GM18507 (cell line): ENCODE measurements around the gene GNAI1.

Source experiments
- DNase-seq: peaks from one replicate; pipeline ENCODE4 v3.0.0; 2011; ENCODE audit warnings: low read depth; ENCODE audit not compliant: insufficient read length; ENCODE audit errors: extremely low spot score
- FAIRE-seq: peaks from 2 replicates; lab custom pipeline; 2011; peaks lifted over from hg19 to GRCh38; lab: Jason Lieb, UNC

Gene GNAI1

DNA sequence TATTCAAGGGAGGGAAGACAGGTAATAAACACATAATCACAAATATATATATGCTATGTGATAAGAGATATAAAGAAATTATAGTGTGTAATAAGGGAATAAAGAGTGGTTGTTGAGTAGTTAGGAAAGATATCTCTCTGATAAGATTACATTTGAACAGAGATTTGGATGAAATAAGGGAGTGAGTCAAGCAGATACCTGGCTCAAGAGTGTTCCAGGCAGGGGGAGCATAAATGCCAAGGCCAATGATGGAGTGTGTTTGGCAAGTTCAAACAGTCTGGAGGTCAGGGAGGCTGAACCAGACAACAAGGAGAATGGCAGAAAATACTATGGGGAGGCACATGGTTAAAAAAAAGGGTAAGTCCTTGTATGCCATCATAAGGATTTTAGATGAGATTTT, 4.8 kb upstream of the GNAI1 start:
- no peak for FAIRE-seq

DNA sequence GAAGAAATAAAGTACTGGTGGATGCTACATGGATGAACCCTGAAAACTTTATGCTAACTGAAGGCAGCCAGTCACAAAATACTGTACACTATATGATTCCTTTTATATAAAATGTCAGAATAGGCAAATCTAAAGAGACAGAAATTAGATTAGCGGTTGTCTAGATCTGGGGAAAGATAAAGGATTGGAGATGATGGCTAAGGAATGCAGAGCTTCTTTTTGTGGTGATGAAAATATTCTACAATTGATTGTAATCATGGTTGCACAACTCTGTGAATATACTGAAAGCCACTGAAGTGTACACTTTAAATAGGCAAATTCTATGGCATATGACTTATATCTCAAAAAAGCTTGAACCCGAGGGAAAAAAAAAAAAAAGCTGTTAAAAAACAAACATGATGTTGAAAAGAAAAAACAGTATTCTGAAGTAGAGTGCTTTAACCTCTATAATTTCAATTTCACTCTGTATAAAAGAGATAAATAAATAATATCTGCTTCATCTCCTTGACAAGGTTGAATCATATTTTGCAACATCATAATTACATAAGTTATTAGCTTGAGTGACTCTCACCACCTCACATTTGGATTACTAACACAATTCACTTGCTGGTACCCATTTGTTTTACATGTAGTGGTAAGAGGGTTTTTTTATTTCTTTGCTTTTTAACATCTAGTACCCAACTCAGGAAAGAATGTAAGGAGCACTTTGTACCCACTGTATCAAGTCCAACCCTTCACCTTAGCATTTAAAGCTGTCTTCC, 2.8 kb upstream of the GNAI1 start:
- DNase-seq: no peak
- no peak for FAIRE-seq

More for the DNA sequence above, 4.8 kb upstream of the GNAI1 start:
- no peak for DNase-seq

DNA sequence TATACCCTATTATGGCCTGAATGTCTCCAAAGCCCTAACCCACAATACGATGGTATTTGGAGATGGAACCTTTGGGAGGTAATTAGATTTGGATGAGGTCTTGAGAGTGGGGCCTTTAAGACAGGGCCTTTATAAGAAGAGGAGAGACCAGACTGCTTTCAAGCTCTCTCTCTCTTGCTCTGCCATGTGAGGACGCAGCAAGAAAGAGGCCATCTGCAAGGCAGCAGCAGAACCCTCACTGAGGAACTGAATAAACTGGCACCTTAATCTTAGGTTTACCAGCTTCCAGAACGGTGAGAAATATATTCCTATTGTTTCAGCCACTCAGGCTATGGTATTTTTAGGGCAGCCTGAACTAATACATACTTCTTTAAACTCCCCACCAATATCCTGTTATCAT, 2.0 kb upstream of the GNAI1 start:
- DNase-seq: no peak
- no peak for FAIRE-seq

- DNase-seq: no peak
Measured at GRCh38 chr7:80133361-80134114, 1.1 kb upstream of the GNAI1 start.

DNA sequence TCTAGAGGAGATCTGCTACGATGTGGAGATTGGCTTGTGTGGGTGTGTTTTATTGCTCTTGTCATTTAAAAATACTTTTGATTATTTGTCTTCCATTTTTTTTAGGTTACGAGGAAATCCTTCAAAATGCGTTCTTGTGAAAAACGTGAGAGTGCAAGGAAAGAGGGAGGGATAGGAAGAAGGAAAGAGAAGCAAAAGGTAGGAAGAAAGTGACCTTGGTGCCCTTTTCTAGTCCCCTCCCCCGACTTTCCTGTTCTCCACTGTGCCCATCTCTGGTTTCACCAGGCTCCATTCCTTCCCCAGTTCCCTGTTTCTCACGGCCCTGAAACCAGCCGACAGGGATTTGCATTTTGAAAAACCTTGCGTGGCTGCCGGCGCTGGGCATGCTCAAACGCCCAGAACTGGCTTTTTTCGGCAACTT, 506 bp upstream of the GNAI1 start:
- FAIRE-seq (no peak), DNase-seq (no peak)

More at GRCh38 chr7:80133361-80134114, 1.1 kb upstream of the GNAI1 start:
- FAIRE-seq: no peak

GRCh38 chr7:80135309-80136104, 876 bp downstream of the GNAI1 start:
- DNase-seq: no peak
- FAIRE-seq: no peak

GRCh38 chr7:80136261-80137055, 1.8 kb downstream of the GNAI1 start:
- no peak for FAIRE-seq
- no peak for DNase-seq

DNA sequence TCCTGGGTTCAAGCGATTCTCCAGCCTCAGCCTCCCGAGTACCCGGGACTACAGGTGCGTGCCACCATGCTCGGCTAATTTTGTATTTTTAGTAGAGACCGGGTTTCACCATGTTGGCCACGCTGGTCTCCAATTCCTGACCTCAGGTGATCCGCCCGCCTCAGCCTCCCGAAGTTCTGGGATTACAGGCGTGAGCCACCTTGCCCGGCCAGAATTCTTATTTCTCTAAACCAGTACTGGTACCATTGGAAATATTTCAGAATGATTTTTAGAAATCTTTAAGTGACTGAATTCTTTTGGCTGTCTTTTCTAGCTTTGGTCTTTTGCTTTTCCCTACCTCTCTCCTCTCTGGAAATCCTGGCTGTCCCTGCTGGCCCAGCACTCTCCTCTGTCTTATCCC, 2.8 kb downstream of the GNAI1 start:
- no peak for FAIRE-seq
- no peak for DNase-seq

GRCh38 chr7:80139236-80139635, 4.6 kb downstream of the GNAI1 start:
- FAIRE-seq (no peak), DNase-seq (no peak)

DNA sequence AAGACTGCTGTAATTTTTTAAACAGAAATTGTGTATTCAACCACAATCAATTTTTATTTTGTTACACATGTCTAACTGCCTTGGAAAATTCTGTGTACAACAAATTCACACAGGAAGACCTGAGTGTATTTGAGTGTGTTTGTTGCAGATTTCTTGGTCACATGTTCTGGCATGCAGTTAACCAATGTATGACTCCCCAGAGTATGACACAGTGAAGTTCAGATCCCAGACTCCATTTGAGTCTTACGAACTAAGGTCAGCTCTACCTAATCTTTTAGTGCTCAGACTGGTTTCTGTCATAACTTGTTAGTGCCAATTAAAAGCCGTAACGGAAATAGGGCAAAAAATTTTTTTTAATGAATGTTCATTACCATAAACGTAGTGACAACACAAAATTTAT, 5.8 kb downstream of the GNAI1 start:
- DNase-seq (no peak), FAIRE-seq (no peak)

DNA sequence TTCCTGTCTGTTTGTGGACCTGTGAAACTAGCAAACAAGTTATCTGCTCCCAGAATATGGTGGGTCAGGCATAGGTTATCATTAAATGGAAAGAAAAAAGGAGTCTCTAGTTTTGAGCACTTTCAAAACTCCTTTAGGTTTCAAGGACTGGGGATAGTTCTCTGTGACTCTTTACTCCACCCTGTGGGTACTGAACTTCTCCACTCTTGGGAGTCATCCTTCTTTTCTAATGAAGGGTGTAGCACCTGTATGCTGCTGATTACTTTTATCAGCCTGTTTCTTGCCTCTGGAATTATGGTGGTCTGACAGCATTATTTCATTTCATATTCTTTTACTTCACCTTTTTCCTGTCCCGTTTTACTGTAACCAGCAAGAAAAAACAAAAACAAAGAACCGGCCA, 6.7 kb downstream of the GNAI1 start:
- no peak for DNase-seq
- FAIRE-seq: no peak

- no peak for DNase-seq
- no peak for FAIRE-seq
Measured at GRCh38 chr7:80142853-80143580, 8.4 kb downstream of the GNAI1 start.

GRCh38 chr7:80145780-80146422, 11.3 kb downstream of the GNAI1 start:
- no peak for FAIRE-seq

DNA sequence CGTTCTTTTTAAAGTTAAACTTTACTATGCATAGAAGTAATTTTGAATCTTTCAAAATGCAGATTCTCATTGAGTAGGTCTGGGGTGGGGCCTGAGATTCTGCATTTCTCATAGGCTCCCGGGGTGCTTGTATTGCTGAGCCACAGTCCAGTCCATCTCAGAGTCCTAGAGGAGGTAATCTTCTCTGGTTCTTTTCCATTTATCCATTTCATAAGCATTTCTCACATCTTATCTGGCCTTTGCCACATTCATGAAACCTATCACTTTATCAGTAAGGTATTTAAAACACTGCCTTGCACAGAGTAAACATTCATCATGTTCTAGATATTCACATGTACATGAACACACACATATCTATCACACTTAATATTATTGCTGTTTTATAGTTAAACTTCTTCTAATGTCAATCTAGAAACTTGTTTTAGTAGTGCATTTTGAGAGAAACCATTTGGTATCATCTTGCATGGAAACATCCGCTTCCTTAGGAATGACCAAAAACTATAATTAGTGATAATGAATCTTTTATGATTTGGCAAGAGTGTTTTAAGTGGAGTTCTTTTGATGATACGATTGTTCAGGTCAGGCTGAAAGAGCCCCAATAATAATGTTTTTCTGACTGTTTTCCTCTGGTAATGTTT, 12.0 kb downstream of the GNAI1 start:
- DNase-seq: no peak
- FAIRE-seq: no peak

More at GRCh38 chr7:80145780-80146422, 11.3 kb downstream of the GNAI1 start:
- DNase-seq: no peak

- no peak for FAIRE-seq
- DNase-seq: no peak
Measured at GRCh38 chr7:80147543-80148391, 13.1 kb downstream of the GNAI1 start.

GRCh38 chr7:80150611-80151273, 16.1 kb downstream of the GNAI1 start:
- FAIRE-seq: no peak
- no peak for DNase-seq

- FAIRE-seq (no peak), DNase-seq (no peak)
Measured at GRCh38 chr7:80151274-80151665, 16.6 kb downstream of the GNAI1 start.
